ENCODE results near the gene FES. TPM values are rescaled to one million over a fixed set of nuclear protein-coding genes. Genes with fewer than 3 reads are reported as not detected.

Gene FES
- total RNA-seq, 2 donors from 2014 or later, result 9.3 to 14.9 TPM

DNA sequence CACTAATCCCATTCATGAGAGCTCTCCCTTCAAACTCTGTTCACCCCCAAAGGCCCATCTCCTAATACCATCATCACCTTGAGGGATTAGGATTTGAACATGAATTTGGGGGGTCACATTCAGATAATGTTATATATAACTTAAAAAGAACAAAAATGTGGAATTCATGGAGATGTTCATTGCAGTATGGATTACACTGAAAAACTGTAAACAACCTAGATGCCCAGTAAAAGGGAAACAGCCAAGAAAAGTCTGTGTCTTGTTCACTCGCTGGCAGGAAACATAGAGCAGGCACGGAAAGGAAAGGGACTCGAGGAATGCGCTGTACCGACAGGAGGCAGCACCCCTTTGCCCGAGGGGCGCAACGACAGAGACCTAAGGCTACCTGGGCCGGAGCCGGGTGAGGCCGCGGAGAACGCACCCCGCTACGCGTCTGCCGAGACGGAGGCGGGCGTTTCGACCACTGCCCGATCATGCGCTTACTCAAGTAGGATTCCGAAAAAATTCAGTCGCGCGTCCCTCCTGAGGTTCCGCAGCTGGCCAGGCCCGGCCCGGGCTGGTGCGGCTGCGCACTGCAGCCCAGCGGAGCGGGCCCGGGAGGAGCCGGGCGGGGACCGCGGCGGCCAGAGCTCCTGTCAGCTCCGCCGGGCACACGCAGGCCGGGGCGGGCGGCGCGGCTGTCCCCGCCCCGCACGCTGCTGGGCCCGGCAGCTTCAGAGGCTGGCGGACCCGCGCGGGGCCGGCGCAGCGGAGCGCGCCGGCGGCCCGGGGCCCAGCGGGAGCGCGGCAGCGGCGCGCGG, 17.9 kb downstream of the FES start:
- peak overlapping the region; percentile 89 to 96 for H3K27ac ChIP-seq
- H3K27me3 ChIP-seq, result no peaks in the 10 kb centered on the region
- H3K36me3 ChIP-seq, result peaks cover 27% of the 10 kb centered on the region
- peak; percentile 73 for DNase-seq (ENCODE audit: low spot score)
- TF ChIP-seq, protein P1, sequence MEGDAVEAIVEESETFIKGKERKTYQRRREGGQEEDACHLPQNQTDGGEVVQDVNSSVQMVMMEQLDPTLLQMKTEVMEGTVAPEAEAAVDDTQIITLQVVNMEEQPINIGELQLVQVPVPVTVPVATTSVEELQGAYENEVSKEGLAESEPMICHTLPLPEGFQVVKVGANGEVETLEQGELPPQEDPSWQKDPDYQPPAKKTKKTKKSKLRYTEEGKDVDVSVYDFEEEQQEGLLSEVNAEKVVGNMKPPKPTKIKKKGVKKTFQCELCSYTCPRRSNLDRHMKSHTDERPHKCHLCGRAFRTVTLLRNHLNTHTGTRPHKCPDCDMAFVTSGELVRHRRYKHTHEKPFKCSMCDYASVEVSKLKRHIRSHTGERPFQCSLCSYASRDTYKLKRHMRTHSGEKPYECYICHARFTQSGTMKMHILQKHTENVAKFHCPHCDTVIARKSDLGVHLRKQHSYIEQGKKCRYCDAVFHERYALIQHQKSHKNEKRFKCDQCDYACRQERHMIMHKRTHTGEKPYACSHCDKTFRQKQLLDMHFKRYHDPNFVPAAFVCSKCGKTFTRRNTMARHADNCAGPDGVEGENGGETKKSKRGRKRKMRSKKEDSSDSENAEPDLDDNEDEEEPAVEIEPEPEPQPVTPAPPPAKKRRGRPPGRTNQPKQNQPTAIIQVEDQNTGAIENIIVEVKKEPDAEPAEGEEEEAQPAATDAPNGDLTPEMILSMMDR (IDR thresholded peaks at IDR 0.05), result peak; percentile 86 to 93
- no peaks in the 10 kb centered on the region for H3K9me3 ChIP-seq
- H3K4me1 ChIP-seq, result peaks cover 0 to 30% of the 10 kb centered on the region in 2 donors
- peak overlapping the region; percentile 82 to 87 for H3K4me3 ChIP-seq

DNA sequence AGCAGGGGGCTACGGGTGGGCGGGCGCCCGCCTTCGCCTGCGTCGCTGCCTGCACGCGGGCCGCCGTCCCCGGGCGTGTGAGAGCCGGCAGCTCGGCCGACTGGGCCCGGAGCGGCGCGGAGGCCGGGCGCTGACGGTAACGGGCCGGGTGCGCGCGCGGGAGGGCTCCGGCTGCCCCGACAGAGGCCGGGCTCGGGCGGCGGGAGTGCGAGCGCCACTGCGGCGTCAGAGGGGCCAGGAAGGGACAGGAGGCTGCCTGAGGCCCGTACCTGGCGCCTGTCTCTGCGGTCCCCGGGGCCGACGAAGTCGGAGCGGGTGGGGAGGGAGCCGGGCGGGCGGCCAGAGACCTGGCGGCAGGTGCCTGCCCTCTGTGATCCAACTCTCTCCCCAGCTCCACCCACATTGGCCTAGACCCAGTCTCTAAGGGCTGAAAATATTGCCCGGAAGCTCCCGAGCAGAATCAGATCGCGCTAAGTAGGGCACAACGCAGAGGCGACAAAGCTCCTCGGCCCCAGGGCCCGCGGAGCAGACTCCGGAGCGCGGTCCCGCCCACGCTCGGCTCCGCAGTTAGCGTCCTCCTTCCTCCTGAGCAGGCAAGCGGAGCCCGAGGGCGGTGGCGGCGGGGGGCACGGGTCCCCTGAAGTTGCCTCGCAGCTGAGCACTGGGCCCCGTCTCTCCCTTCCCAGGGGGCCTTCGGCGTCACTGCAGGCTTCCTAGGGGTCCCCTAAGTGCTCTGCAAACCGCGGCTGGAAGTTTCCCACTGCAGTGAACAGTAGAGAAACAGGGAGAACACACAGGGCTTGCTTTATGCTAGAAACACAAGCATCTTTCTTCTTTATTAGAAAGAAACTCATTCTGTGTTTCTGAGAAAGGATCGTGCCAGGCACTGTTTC, 18.8 kb downstream of the FES start, which contains the start of gene MAN2A2:
MAN2A2 (plus strand) TSS at position 463 of the 893 bp plus-strand sequence. CDS start 906 bp downstream, outside the sequence.
- Histone ChIP-seq H3K9me3 (no peaks in the 10 kb centered on the region), H3K27me3 (no peaks in the 10 kb centered on the region), H3K4me3 (peak within 1 kb of the TSS; percentile 82 to 87), H3K36me3 (peaks cover 33% of the 10 kb centered on the region), H3K27ac (peak within 1 kb of the TSS; percentile 92 to 96), H3K4me1 (peaks cover 0 to 38% of the 10 kb centered on the region in 2 donors)
- no peak for DNase-seq (ENCODE audit: low spot score)
- TF ChIP-seq, protein P1 (IDR thresholded peaks at IDR 0.05), result peak in 1 of 2 donors; percentile 13

DNA sequence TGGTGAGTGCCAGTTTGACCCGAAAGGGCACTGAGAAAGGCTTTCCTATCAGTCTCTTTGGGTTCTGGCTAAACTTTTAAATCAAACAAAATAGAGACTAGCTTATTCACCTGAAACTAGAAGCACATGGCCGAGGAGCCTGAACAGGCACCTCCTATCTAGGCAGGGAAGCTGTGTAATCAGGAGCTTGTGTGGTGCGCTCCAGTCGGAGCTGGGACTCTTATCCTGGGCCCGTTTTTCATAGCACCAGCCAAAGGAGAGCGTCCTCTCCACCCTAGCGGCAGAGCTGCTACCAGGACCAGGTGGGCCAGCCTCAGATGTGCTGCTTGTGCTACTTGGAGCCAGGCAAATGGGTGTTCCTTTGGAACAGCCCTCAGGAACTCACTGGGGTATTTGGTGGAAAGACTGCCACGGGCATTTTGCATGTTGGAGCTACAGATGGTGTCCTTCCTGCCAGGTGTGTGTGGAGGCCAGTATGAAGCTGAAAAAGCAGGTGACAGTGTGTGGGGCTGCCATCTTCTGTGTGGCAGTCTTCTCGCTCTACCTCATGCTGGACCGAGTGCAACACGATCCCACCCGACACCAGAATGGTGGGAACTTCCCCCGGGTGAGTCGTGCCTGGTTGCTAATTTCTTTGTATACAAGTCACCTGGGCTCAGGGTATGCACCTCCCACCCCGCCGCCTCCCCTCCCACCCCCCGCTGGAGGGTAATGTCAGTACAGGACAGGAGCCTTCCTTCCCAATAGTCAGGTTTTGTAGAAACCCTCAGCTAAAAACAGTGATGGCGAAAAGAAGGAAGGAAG, 19.6 kb downstream of the FES start:
- H3K36me3 ChIP-seq, result peaks cover 38% of the 10 kb centered on the region
- peak overlapping the region; percentile 82 to 87 for H3K4me3 ChIP-seq
- H3K9me3 ChIP-seq, result no peaks in the 10 kb centered on the region
- peak overlapping the region; percentile 92 for H3K27ac ChIP-seq
- H3K4me1 ChIP-seq, result peaks cover 0 to 47% of the 10 kb centered on the region in 2 donors
- no peaks in the 10 kb centered on the region for H3K27me3 ChIP-seq
- DNase-seq (ENCODE audit: low spot score), result no peak
- TF ChIP-seq, protein P1 (IDR thresholded peaks at IDR 0.05), result no peak

DNA sequence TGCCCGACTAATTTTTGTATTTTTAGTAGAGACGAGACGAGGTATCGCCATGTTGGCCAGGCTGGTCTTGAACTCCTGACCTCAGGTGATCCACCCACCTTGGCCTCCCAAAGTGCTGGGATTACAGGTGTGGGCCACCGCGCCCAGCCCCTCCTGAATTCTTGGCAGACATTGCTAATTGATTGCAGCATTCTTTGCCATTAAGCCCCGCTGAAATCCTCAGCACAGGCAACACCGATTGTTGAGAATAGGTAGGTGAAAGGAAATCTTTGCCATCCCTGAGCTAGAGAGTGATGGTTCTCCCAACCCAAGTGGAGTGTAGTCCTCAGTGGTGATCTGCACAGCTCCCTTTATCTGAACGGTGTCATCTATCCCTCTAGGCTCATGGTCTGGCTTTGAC, 20.4 kb downstream of the FES start:
- Histone ChIP-seq H3K27ac (no peak overlapping the region), H3K27me3 (no peaks in the 10 kb centered on the region), H3K9me3 (no peaks in the 10 kb centered on the region), H3K4me3 (no peak overlapping the region), H3K4me1 (peaks cover 0 to 50% of the 10 kb centered on the region in 2 donors), H3K36me3 (peaks cover 46% of the 10 kb centered on the region)
- DNase-seq (ENCODE audit: low spot score), result no peak
- TF ChIP-seq, protein P1 (IDR thresholded peaks at IDR 0.05), result no peak
